ENCODE results near the gene BCAS1.
"Not testable (repeated sequence)": the region's sequence is repeated elsewhere in the genome, so short reads cannot be mapped to it uniquely, and the experiment has no call there.

Gene BCAS1

DNA sequence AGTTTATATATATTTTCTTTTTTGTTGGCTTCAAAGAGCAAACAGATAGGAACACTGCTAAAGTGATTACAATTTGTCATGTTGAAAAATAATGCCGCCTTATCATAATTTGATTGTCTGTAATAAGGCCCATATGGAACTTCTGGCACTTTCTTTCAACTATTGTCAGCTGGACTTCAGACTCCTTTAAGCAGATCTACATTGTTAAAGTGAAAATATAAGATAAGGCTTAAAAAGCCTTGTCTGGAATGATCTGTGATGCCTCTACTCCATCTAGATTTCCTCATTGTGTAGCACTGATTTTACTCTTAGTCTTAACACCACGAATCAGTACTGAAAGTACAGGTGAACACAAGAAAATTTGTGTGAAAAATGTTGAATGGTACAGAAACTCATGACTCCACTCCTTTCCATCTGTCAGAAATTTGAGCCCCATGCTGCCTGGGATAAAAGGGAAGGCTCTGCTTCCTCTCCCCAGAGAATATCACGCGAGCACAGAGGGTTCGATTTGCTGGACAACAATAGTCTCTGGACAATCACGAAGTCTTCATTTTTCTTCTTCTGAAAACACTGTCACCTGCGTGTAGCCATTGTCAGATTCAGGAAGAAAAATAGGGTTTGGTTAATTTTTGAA, 56.0 kb downstream of the BCAS1 start:
- peak overlapping the region; percentile 11 for H3K4me3 Mint-ChIP-seq
- peaks cover 36% of the 10 kb centered on the region for H3K4me1 Mint-ChIP-seq

DNA sequence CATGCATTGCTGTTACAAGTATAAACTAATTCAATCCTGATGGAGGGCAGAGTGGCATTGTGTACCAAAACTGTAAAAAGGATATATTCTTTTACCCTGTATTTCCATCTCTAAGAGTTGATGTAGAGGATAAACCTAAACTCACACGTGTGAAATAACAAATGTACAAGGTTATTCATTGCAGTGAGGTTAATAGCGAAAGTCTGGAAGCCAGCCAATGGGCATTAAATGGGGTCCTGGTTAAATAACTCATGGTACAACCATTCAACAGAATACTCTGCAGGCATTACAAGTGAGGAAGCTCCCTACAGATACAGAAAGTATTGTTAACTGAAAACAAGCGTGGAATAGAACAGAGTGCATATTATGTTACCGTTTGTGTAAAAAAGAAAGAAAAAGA, 56.9 kb downstream of the BCAS1 start:
- Mint-ChIP-seq H3K36me3 (ENCODE audit: low read depth) (no peaks in the 10 kb centered on the region), H3K4me3 (no peak overlapping the region), H3K4me1 (peaks cover 36% of the 10 kb centered on the region), H3K27me3 (ENCODE audit: low read depth, poor library complexity) (no peaks in the 10 kb centered on the region), H3K9me3 (no peaks in the 10 kb centered on the region), H3K27ac (no peak overlapping the region)
- no peak for DNase-seq
- TF ChIP-seq, protein P1, sequence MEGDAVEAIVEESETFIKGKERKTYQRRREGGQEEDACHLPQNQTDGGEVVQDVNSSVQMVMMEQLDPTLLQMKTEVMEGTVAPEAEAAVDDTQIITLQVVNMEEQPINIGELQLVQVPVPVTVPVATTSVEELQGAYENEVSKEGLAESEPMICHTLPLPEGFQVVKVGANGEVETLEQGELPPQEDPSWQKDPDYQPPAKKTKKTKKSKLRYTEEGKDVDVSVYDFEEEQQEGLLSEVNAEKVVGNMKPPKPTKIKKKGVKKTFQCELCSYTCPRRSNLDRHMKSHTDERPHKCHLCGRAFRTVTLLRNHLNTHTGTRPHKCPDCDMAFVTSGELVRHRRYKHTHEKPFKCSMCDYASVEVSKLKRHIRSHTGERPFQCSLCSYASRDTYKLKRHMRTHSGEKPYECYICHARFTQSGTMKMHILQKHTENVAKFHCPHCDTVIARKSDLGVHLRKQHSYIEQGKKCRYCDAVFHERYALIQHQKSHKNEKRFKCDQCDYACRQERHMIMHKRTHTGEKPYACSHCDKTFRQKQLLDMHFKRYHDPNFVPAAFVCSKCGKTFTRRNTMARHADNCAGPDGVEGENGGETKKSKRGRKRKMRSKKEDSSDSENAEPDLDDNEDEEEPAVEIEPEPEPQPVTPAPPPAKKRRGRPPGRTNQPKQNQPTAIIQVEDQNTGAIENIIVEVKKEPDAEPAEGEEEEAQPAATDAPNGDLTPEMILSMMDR (IDR thresholded peaks at IDR 0.05) = no peak

More for the DNA sequence above, 56.0 kb downstream of the BCAS1 start:
- Mint-ChIP-seq H3K27me3 (ENCODE audit: low read depth, poor library complexity) (no peaks in the 10 kb centered on the region), H3K36me3 (ENCODE audit: low read depth) (no peaks in the 10 kb centered on the region), H3K27ac (peak overlapping the region; percentile 49), H3K9me3 (no peaks in the 10 kb centered on the region)
- DNase-seq = peak; percentile 13
- TF ChIP-seq, protein P1 (IDR thresholded peaks at IDR 0.05) = no peak

DNA sequence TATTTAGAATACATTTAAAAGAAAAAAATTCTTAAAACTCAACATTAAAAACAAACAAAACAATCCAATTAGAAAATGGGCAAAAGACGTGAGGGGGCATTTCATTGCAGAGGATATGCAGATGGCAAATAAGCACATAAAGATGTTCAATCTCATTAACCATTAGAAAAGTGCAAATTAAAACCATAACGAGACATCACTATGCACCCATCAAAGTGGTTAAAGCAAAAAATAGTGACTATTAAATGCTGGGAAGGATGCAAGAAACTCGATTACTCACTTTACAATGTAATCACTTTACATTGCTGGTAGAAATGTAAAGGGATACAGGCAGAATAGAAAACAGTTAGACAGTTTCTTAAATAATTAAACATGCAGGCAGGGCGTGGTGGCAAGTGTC, 59.0 kb downstream of the BCAS1 start:
- Mint-ChIP-seq H3K4me1 (peaks cover 28% of the 10 kb centered on the region), H3K27ac (no peak overlapping the region), H3K36me3 (ENCODE audit: low read depth) (no peaks in the 10 kb centered on the region), H3K9me3 (no peaks in the 10 kb centered on the region), H3K27me3 (ENCODE audit: low read depth, poor library complexity) (no peaks in the 10 kb centered on the region), H3K4me3 (no peak overlapping the region)
- TF ChIP-seq, protein P1 (IDR thresholded peaks at IDR 0.05) = no peak
- DNase-seq = no peak

DNA sequence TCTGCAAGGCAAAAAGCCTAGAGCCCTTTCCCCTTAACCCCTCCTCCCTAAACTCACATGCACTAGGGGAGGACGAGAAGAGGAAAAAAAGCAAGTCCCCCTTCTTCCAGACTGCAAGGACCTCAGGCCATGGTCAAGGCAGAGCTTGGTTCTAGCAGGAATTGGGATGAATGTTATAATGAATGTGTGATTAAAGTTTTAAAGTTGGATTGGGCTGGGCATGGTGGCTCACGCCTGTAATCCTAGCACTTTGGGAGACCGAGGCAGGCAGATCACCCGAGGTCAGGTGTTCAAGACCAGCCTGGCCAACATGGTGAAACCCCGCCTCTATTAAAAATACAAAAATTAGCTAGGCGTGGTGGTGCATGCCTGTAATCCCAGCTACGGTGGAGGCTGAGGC, 64.2 kb downstream of the BCAS1 start:
- peaks cover 12% of the 10 kb centered on the region for H3K27me3 Mint-ChIP-seq (ENCODE audit: low read depth, poor library complexity)
- not testable (repeated sequence) for DNase-seq; H3K4me1 Mint-ChIP-seq; H3K4me3 Mint-ChIP-seq; H3K27ac Mint-ChIP-seq; H3K36me3 Mint-ChIP-seq (ENCODE audit: low read depth)
- peaks cover 19% of the 10 kb centered on the region for H3K9me3 Mint-ChIP-seq

DNA sequence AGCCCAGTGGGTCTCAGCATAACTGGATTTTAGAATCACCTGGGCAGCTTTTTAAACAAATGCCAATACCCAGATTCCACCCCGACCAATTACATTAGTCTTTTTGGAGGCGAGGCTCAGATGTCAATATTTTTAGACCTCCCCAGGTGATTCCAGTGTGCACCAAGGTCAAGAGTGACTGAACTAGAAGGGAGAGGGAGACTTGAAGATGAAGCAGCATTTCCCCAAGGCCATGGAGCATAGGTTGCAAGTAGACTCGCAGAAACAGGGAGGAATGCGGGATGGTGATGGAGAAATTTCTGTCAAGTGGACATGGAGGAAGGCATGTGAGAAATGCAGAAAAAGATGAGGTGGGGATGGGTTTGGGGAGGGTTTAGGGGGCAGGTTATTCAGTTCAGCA, 64.9 kb downstream of the BCAS1 start:
- H3K36me3 Mint-ChIP-seq (ENCODE audit: low read depth) = peaks cover 16% of the 10 kb centered on the region
- H3K4me3 Mint-ChIP-seq = no peak overlapping the region
- H3K4me1 Mint-ChIP-seq = no peaks in the 10 kb centered on the region
- H3K9me3 Mint-ChIP-seq = peaks cover 26% of the 10 kb centered on the region
- peaks cover 13% of the 10 kb centered on the region for H3K27me3 Mint-ChIP-seq (ENCODE audit: low read depth, poor library complexity)
- no peak overlapping the region for H3K27ac Mint-ChIP-seq
- DNase-seq = no peak
- TF ChIP-seq, protein P1 (IDR thresholded peaks at IDR 0.05) = no peak

DNA sequence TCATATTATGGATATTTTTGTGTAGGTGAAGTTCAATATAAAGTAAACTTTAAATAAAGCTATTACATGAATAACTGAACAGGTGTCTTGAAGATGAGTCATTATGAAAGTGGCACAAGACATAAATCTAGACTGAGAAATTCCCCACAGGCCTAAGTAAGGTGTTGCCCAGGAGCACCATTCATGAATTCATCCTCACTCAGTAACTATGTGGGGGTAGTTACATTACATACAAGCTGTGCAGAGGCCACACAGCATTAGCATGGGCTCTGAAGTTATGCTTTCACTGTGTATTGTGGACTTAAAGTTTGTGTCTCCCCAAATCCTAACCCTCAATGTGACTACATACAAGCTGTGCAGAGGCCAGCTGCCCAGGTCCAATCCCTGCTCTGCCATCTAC, 65.9 kb downstream of the BCAS1 start:
- TF ChIP-seq, protein P1 (IDR thresholded peaks at IDR 0.05) = no peak
- H3K4me1 Mint-ChIP-seq = no peaks in the 10 kb centered on the region

More for the DNA sequence above, 65.9 kb downstream of the BCAS1 start:
- Mint-ChIP-seq H3K27me3 (ENCODE audit: low read depth, poor library complexity) (peaks cover 17% of the 10 kb centered on the region), H3K27ac (no peak overlapping the region), H3K9me3 (peaks cover 37% of the 10 kb centered on the region), H3K36me3 (ENCODE audit: low read depth) (peaks cover 20% of the 10 kb centered on the region), H3K4me3 (no peak overlapping the region)
- no peak for DNase-seq
